Testis (tissue), 3 donors: ENCODE data around the gene ATF5. TPM values are rescaled to one million over a fixed set of nuclear protein-coding genes. Genes with fewer than 3 reads are reported as not detected.
"Not testable (repeated sequence)": the region's sequence is repeated elsewhere in the genome, so short reads cannot be mapped to it uniquely, and the experiment has no call there.

Source experiments
- DNase-seq: peaks from one replicate; pipeline ENCODE4 v3.0.0-alpha.2; 2019
- H3K27ac ChIP-seq, 2 donors: fragments of 200-600 bp; sonication (generic); one replicate each; pipeline ENCODE4 v1.5.1; 2019
- H3K27me3 ChIP-seq: fragments of 200-600 bp; sonication (generic); one replicate; pipeline ENCODE4 v1.5.1; 2019
- H3K36me3 ChIP-seq: fragments of 200-600 bp; sonication (generic); one replicate; pipeline ENCODE4 v1.5.1; 2017; ENCODE audit warnings: low read depth; ENCODE audit errors: missing control alignments
- H3K4me1 ChIP-seq: fragments of 200-600 bp; sonication (generic); one replicate; pipeline ENCODE4 v1.5.1; 2019
- H3K4me3 ChIP-seq, 2 donors: fragments of 200-600 bp; sonication (generic); one replicate each; pipeline ENCODE4 v1.5.1; 2017 to 2019
- H3K9me3 ChIP-seq: fragments of 200-600 bp; sonication (generic); one replicate; pipeline ENCODE4 v1.5.1; 2017
- CTCF ChIP-seq, 3 experiments: fragments of 450-650 bp in 2 of 3; fragments of 200-600 bp in 1 of 3; sonication (generic) in 1 of 3; IDR thresholded peaks; one replicate each; pipeline ENCODE4 v1.5.1; 2016 to 2019; ENCODE audit warnings: antibody characterized with exemption in 3 of 3, mild to moderate bottlenecking in 2 of 3, moderate library complexity in 1 of 3
- POLR2A ChIP-seq: fragments of 450-650 bp; IDR thresholded peaks from one replicate; pipeline ENCODE4 v1.6.1; 2017; ENCODE audit warnings: antibody characterized with exemption, mild to moderate bottlenecking, moderate library complexity
- WGBS, 2 donors: methylation state at CpG; one replicate each; pipeline ENCODE4 v1.1.5; 2018; 5-methylcytosine and 5-hydroxymethylcytosine counted together
- intact Hi-C: fragments of 100-400 bp; cut with DNase I; formaldehyde crosslinking; loops from one replicate; pipeline ENCODE4 v1.15.1; 2023; ENCODE audit warnings: low total_unique reads
- polyA plus RNA-seq: library from polyadenylated mRNA; stranded (reverse); fragments of 350-450 nt; fragmentation: Illumina TruSeq; extraction: RNeasy Lipid Tissue Mini Kit (QIAGEN cat#74804); gene quantifications from one replicate; pipeline ENCODE4 v1.2.3, GENCODE V29; 2014; ENCODE audit warnings: low read depth, low replicate concordance; ENCODE audit not compliant: insufficient read depth
- total RNA-seq, 2 donors: library from RNA; depleted of rRNA; stranded (reverse); fragments of >200 nt; gene quantifications; one replicate each; pipeline ENCODE4 v1.2.3, GENCODE V29; 2016

Gene ATF5
- total and polyA plus RNA-seq, 3 donors from 2014 or later, result 31.3 to 64.5 (median 38.5) TPM

DNA sequence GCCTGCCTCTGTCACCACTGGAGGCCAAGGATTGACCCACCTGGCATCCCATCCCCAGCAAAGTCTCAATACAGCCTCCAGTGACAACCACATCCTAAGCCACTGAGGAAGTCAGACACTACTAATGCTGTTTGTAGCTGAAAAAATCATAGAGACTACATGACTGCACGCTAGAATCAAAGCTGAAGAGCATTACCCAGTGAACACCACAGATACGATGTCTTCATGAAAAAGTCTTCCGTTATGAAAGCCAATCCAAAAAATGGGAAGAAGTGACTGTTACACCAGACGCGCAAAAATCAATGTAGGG is 11.4 kb downstream of the ATF5 start:
- H3K27me3 ChIP-seq, result no peaks in the 10 kb centered on the region
- no peaks in the 10 kb centered on the region for H3K9me3 ChIP-seq
- no peaks in the 10 kb centered on the region for H3K36me3 ChIP-seq
- TF ChIP-seq CTCF (IDR thresholded peaks at IDR 0.05), result no peak
- no peak for TF ChIP-seq POLR2A
- WGBS, 2 donors, result 92 to 94% methylated on average over 5 of the region's 5 CpGs
- DNase-seq, result no peak
- H3K4me3 ChIP-seq, result no peak overlapping the region
- no peak overlapping the region for H3K27ac ChIP-seq
- H3K4me1 ChIP-seq, result peaks cover 7% of the 10 kb centered on the region
- intact Hi-C loops, result loop anchor here (5.0 kb wide), 1 partner anchor 42 kb away; no protein-coding TSS in a partner anchor

DNA sequence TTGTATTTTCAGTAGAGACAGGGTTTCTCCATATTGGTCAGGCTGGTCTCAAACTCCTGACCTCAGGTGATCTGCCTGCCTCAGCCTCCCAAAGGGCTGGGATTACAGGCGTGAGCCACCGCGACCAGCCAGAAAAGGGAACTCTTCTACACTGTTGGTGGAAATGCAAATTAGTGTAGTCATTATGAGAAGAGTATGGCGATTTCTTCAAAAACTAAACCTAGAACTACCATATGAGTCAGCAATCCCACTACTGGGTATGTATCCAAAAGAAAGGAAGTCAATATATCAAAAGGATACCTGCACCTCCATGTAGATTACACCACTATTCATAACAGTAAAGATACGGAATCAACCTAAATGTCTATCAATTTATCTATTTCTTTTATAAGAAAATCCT is 15.6 kb downstream of the ATF5 start:
- H3K9me3 ChIP-seq, H3K27me3 ChIP-seq, H3K4me1 ChIP-seq, DNase-seq, H3K27ac ChIP-seq, H3K4me3 ChIP-seq, H3K36me3 ChIP-seq: not testable (repeated sequence)
- intact Hi-C loops, result loop anchor here (5.0 kb wide), 1 partner anchor 38 kb away; no protein-coding TSS in a partner anchor
- WGBS, 2 donors, result 77 to 82% methylated on average over 5 of the region's 5 CpGs

GRCh38 chr19:49946415-49946814 is 17.4 kb downstream of the ATF5 start:
- WGBS, 2 donors, result 58 to 90% methylated on average over 4 to 8 of the region's 8 CpGs
- Histone ChIP-seq H3K9me3 (no peaks in the 10 kb centered on the region), H3K4me1 (peaks cover under 1% of the 10 kb centered on the region), H3K36me3 (no peaks in the 10 kb centered on the region), H3K27me3 (no peaks in the 10 kb centered on the region), H3K4me3 (no peak overlapping the region), H3K27ac (no peak overlapping the region)
- intact Hi-C loops, result no loop called here
- peak; percentile 61 for DNase-seq
- TF ChIP-seq POLR2A (no peak), CTCF (IDR thresholded peaks at IDR 0.05) (no peak)

DNA sequence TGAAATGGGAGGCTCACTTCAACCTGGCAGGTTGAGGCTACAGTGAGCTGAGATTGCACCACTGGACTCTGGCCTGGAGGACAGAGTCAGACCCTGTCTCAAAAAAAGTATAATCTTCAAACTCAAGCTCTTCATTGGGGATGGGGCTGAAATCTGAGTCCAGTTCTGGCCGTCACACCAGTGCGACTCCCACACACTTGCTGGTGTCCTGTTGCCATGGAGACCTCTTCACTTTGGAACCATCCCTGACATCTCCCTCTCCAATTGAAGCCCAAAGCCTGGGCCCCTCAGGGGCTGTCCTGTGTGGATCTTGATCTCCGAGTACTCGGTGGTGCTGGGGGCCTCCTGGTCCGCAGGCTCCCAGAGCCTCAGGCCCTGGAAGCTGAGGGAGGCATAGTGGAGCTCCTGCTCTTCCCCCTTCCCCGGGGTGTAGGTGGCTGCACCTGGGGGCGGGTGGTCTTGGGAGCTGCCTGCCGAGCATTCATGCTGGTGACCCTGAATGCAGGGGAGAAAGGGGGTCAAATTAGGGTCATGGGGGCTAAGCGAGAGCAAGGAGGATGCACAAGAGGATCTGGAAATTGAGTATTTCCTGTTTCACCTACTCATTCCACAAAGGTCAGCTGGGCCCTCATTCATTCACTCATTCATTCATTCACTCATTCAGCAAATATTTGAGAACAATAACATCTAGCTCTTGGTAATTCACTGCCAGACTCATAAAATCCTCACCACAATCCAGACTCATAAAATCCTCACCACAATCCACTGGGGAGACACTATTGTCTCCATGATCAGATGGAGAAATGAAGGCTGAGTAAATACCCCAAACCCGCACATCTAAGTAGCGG is 21.0 kb downstream of the ATF5 start:
- no peak overlapping the region for H3K27ac ChIP-seq
- no peak for TF ChIP-seq CTCF (IDR thresholded peaks at IDR 0.05)
- peaks cover 28% of the 10 kb centered on the region for H3K4me1 ChIP-seq
- intact Hi-C loops, result no loop called here
- no peak for DNase-seq
- H3K27me3 ChIP-seq, result no peaks in the 10 kb centered on the region
- 64 to 69% methylated on average over 10 to 11 of the region's 11 CpGs for WGBS, 2 donors
- H3K9me3 ChIP-seq, result no peaks in the 10 kb centered on the region
- no peaks in the 10 kb centered on the region for H3K36me3 ChIP-seq
- H3K4me3 ChIP-seq, result no peak overlapping the region

DNA sequence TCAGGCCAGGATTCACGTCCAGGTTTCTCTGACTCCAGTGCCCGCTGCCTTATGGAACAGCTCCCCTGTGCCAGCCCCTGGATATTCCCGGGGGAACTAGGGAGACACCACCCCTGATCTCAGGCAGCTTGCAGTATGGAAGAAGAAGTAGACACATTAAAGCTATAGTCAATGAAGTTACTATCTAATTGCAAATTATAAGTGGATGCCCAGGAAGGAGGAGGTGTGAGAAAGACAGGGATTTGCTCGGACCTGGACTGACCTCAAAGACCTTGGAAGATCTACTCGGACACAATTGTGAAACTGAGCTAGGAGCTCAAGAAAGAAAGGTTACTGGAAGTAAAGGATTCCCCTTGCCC is 21.6 kb downstream of the ATF5 start:
- no peak for DNase-seq
- Histone ChIP-seq H3K27me3 (no peaks in the 10 kb centered on the region), H3K4me3 (no peak overlapping the region), H3K4me1 (peaks cover 34% of the 10 kb centered on the region), H3K9me3 (no peaks in the 10 kb centered on the region), H3K27ac (no peak overlapping the region), H3K36me3 (no peaks in the 10 kb centered on the region)
- intact Hi-C loops, result no loop called here
- WGBS, 2 donors, result 68 to 73% methylated on average over 5 of the region's 5 CpGs
- TF ChIP-seq POLR2A (no peak), CTCF (IDR thresholded peaks at IDR 0.05) (no peak)
